Measurements from ENCODE around the gene GGT6. TPM values are rescaled to one million over a fixed set of nuclear protein-coding genes. Genes with fewer than 3 reads are reported as not detected.

Gene GGT6
- total and polyA plus RNA-seq, 3 donors from 2014 or later = 2.5 to 5.9 (median 3.8) TPM

- H3K4me1 ChIP-seq = peaks cover 4% of the 10 kb centered on the region
- 97% methylated on average over 5 of the region's 5 CpGs; no CpG with 5 or more reads in 1 of the 2 donors for WGBS, 2 donors
- no peaks in the 10 kb centered on the region for H3K9me3 ChIP-seq
- H3K27ac ChIP-seq = no peak overlapping the region
- no peaks in the 10 kb centered on the region for H3K36me3 ChIP-seq (ENCODE audit: low read depth, missing control alignments)
- H3K27me3 ChIP-seq = no peaks in the 10 kb centered on the region
- intact Hi-C loops (cut with DNase I; ENCODE audit: low total_unique reads) = no loop called here
- H3K4me3 ChIP-seq = no peak overlapping the region
- no peak for DNase-seq
- TF ChIP-seq POLR2A (IDR thresholded peaks at IDR 0.05) (no peak), CTCF (IDR thresholded peaks at IDR 0.05) (no peak)
Observed at GRCh38 chr17:4515501-4515900, 44.9 kb downstream of the GGT6 start.

GRCh38 chr17:4514779-4515178, 45.6 kb downstream of the GGT6 start:
- Histone ChIP-seq H3K4me1 (peaks cover 8% of the 10 kb centered on the region), H3K36me3 (ENCODE audit: low read depth, missing control alignments) (no peaks in the 10 kb centered on the region), H3K27me3 (no peaks in the 10 kb centered on the region), H3K27ac (no peak overlapping the region), H3K4me3 (no peak overlapping the region), H3K9me3 (no peaks in the 10 kb centered on the region)
- 89 to 95% methylated on average over 7 to 11 of the region's 11 CpGs for WGBS, 2 donors
- no peak for DNase-seq
- intact Hi-C loops (cut with DNase I; ENCODE audit: low total_unique reads) = no loop called here
- TF ChIP-seq CTCF (IDR thresholded peaks at IDR 0.05) = no peak
- no peak for TF ChIP-seq POLR2A (IDR thresholded peaks at IDR 0.05)

- intact Hi-C loops (cut with DNase I; ENCODE audit: low total_unique reads) = no loop called here
- no peak for DNase-seq
- Histone ChIP-seq H3K9me3 (no peaks in the 10 kb centered on the region), H3K27ac (no peak overlapping the region), H3K4me1 (peaks cover 13% of the 10 kb centered on the region), H3K27me3 (no peaks in the 10 kb centered on the region), H3K4me3 (no peak overlapping the region), H3K36me3 (ENCODE audit: low read depth, missing control alignments) (no peaks in the 10 kb centered on the region)
- TF ChIP-seq POLR2A (IDR thresholded peaks at IDR 0.05) (no peak), CTCF (IDR thresholded peaks at IDR 0.05) (no peak)
- 60 to 81% methylated on average over 1 to 7 of the region's 7 CpGs for WGBS, 2 donors
Observed at GRCh38 chr17:4514206-4514605, 46.2 kb downstream of the GGT6 start.

- intact Hi-C loops (cut with DNase I; ENCODE audit: low total_unique reads) = no loop called here
- WGBS, 2 donors = 76 to 86% methylated on average over 11 to 24 of the region's 24 CpGs
- Histone ChIP-seq H3K36me3 (ENCODE audit: low read depth, missing control alignments) (no peaks in the 10 kb centered on the region), H3K27ac (no peak overlapping the region), H3K27me3 (no peaks in the 10 kb centered on the region), H3K9me3 (no peaks in the 10 kb centered on the region), H3K4me3 (no peak overlapping the region), H3K4me1 (peaks cover 13% of the 10 kb centered on the region)
- TF ChIP-seq POLR2A (IDR thresholded peaks at IDR 0.05) = no peak
- peak in 1 of 3 experiments; percentile 11 for TF ChIP-seq CTCF (IDR thresholded peaks at IDR 0.05)
- DNase-seq = peak; percentile 49
Observed at GRCh38 chr17:4513113-4514032, 47.0 kb downstream of the GGT6 start.
